ENCODE measurements around the gene TBC1D22B.

TBC1D22B gene

GRCh38 chr6:37357288-37357687, 99.7 kb downstream of the TBC1D22B start:
- no peak for TF ChIP-seq CTCF (IDR thresholded peaks at IDR 0.05; ENCODE audit: borderline replicate concordance, control extremely low read depth, extremely low read depth, insufficient read depth, missing control alignments)
- no peak for DNase-seq (ENCODE audit: low spot score)
- in situ Hi-C loops (cut with MboI; ENCODE audit: low sequenced_read_pairs, unreplicated experiment), result no loop called here

- no peak for TF ChIP-seq CTCF (IDR thresholded peaks at IDR 0.05; ENCODE audit: borderline replicate concordance, control extremely low read depth, extremely low read depth, insufficient read depth, missing control alignments)
- no peak for DNase-seq (ENCODE audit: low spot score)
- in situ Hi-C loops (cut with MboI; ENCODE audit: low sequenced_read_pairs, unreplicated experiment), result no loop called here
Measured at GRCh38 chr6:37357860-37358259, 100.3 kb downstream of the TBC1D22B start.

GRCh38 chr6:37359039-37359438, 101.5 kb downstream of the TBC1D22B start:
- TF ChIP-seq CTCF (IDR thresholded peaks at IDR 0.05; ENCODE audit: borderline replicate concordance, control extremely low read depth, extremely low read depth, insufficient read depth, missing control alignments), result no peak
- in situ Hi-C loops (cut with MboI; ENCODE audit: low sequenced_read_pairs, unreplicated experiment), result no loop called here
- no peak for DNase-seq (ENCODE audit: low spot score)

- in situ Hi-C loops (cut with MboI; ENCODE audit: low sequenced_read_pairs, unreplicated experiment), result no loop called here
- DNase-seq (ENCODE audit: low spot score), result no peak
- TF ChIP-seq CTCF (IDR thresholded peaks at IDR 0.05; ENCODE audit: borderline replicate concordance, control extremely low read depth, extremely low read depth, insufficient read depth, missing control alignments), result no peak
Measured at GRCh38 chr6:37362101-37362828, 104.7 kb downstream of the TBC1D22B start.

- TF ChIP-seq CTCF (IDR thresholded peaks at IDR 0.05; ENCODE audit: borderline replicate concordance, control extremely low read depth, extremely low read depth, insufficient read depth, missing control alignments), result no peak
- DNase-seq (ENCODE audit: low spot score), result no peak
- in situ Hi-C loops (cut with MboI; ENCODE audit: low sequenced_read_pairs, unreplicated experiment), result no loop called here
Measured at GRCh38 chr6:37365791-37366190, 108.2 kb downstream of the TBC1D22B start.

GRCh38 chr6:37366910-37367309, 109.3 kb downstream of the TBC1D22B start:
- TF ChIP-seq CTCF (IDR thresholded peaks at IDR 0.05; ENCODE audit: borderline replicate concordance, control extremely low read depth, extremely low read depth, insufficient read depth, missing control alignments), result no peak
- in situ Hi-C loops (cut with MboI; ENCODE audit: low sequenced_read_pairs, unreplicated experiment), result no loop called here
- no peak for DNase-seq (ENCODE audit: low spot score)
